GM21528 (cell line): ENCODE measurements around the gene PVRIG.
"Not testable (repeated sequence)": the region's sequence is repeated elsewhere in the genome, so short reads cannot be mapped to it uniquely, and the experiment has no call there.

Experiments
- ATAC-seq: cut with Tn5 transposase; IDR thresholded peaks from one replicate; pipeline ENCODE4 v1.9.1; 2021; ENCODE audit warnings: mild to moderate bottlenecking, moderate library complexity; ENCODE audit not compliant: unreplicated experiment, low FRiP score

Gene PVRIG

GRCh38 chr7:100219801-100220585 lies at the start of gene PVRIG:
TSS of gene PVRIG (plus strand) at chr7:100219949. CDS start at chr7:100219971, 22 bp downstream.
- ATAC-seq, result not testable (repeated sequence)

- no peak for ATAC-seq
These were observed 49.5 kb upstream of the PVRIG start for GRCh38 chr7:100170101-100170897.

- no peak for ATAC-seq
These were observed 48.6 kb upstream of the PVRIG start for GRCh38 chr7:100171087-100171681.

- no peak for ATAC-seq
These were observed 47.9 kb upstream of the PVRIG start for GRCh38 chr7:100171840-100172239.

- no peak for ATAC-seq
These were observed 45.8 kb upstream of the PVRIG start for GRCh38 chr7:100173806-100174495.

GRCh38 chr7:100174582-100174981 lies 45.2 kb upstream of the PVRIG start:
- no peak for ATAC-seq

- no peak for ATAC-seq
These were observed 44.3 kb upstream of the PVRIG start for GRCh38 chr7:100175296-100175935.

- no peak for ATAC-seq
These were observed 43.4 kb upstream of the PVRIG start for GRCh38 chr7:100176096-100177044.

- peak; percentile 91 for ATAC-seq
These were observed 42.4 kb upstream of the PVRIG start, which contains the start of the genes GPC2 and STAG3 for GRCh38 chr7:100177045-100178001. TSS of gene GPC2 (minus strand) at chr7:100177381. CDS start at chr7:100177199, 182 bp downstream. TSS of gene STAG3 (plus strand) at chr7:100177918. CDS start at chr7:100180557, 2,639 bp downstream.

GRCh38 chr7:100180084-100180483 lies 39.7 kb upstream of the PVRIG start:
- not testable (repeated sequence) for ATAC-seq

- not testable (repeated sequence) for ATAC-seq
These were observed 37.1 kb upstream of the PVRIG start for GRCh38 chr7:100182616-100183015.

- ATAC-seq, result not testable (repeated sequence)
These were observed 36.7 kb upstream of the PVRIG start for GRCh38 chr7:100183090-100183489.

- ATAC-seq, result no peak
These were observed 34.0 kb upstream of the PVRIG start for GRCh38 chr7:100185726-100186125.

- ATAC-seq, result no peak
These were observed 30.7 kb upstream of the PVRIG start for GRCh38 chr7:100189061-100189460.

- ATAC-seq, result no peak
These were observed 29.6 kb upstream of the PVRIG start for GRCh38 chr7:100190048-100190711.

- no peak for ATAC-seq
These were observed 28.0 kb upstream of the PVRIG start for GRCh38 chr7:100191775-100192174.

- not testable (repeated sequence) for ATAC-seq
These were observed 27.4 kb upstream of the PVRIG start for GRCh38 chr7:100192281-100192862.
